Choroid plexus epithelial cell (primary cell): ENCODE data around the gene PRSS35.

Experiments
- DNase-seq: peaks from one replicate; pipeline ENCODE4 v3.0.0-alpha.2; 2010; ENCODE audit warnings: low read depth
- H3K4me3 ChIP-seq: 2 replicates; pipeline ENCODE4 v1.5.1; 2011; ENCODE audit warnings: low read depth, mild to moderate bottlenecking, control low read depth, low read length, moderate library complexity
- TF ChIP-seq, protein P1 (sequence below): conservative IDR thresholded peaks from 2 replicates; pipeline ENCODE4 v1.5.1; 2011; ENCODE audit warnings: low read depth, mild to moderate bottlenecking, control low read depth, inconsistent platforms, low read length, moderate library complexity

Gene PRSS35

DNA sequence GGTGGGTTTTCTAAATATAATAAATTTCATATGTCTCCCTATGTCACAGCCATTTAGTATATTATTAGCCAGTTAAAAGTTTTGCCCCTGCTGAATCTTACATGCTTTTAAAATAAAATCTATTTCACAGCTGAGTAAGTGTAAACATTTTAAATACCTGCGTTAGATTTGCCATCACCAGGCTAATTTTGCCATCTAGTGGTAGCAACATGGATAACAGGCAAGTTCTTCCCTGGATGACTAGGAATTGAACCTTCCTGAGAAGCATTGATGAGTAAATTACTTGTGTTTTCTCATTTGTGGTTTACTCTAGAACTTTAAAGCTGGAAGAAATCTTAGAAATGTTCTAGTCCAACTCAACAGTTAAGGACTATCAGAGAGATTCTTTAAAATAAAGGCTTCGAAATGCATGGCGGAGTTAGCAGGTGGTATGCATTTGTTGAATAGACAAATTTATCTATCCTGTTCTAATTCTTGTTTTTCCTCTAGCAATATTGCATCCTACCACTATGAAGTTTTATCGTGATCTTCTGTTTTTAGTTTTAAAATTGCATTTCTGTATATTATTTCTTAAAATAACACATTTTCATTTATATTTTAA, 2.6 kb downstream of the PRSS35 start:
- TF ChIP-seq, protein P1, sequence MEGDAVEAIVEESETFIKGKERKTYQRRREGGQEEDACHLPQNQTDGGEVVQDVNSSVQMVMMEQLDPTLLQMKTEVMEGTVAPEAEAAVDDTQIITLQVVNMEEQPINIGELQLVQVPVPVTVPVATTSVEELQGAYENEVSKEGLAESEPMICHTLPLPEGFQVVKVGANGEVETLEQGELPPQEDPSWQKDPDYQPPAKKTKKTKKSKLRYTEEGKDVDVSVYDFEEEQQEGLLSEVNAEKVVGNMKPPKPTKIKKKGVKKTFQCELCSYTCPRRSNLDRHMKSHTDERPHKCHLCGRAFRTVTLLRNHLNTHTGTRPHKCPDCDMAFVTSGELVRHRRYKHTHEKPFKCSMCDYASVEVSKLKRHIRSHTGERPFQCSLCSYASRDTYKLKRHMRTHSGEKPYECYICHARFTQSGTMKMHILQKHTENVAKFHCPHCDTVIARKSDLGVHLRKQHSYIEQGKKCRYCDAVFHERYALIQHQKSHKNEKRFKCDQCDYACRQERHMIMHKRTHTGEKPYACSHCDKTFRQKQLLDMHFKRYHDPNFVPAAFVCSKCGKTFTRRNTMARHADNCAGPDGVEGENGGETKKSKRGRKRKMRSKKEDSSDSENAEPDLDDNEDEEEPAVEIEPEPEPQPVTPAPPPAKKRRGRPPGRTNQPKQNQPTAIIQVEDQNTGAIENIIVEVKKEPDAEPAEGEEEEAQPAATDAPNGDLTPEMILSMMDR: peak; percentile 81
- no peak overlapping the region for H3K4me3 ChIP-seq
- DNase-seq: peak; percentile 85

DNA sequence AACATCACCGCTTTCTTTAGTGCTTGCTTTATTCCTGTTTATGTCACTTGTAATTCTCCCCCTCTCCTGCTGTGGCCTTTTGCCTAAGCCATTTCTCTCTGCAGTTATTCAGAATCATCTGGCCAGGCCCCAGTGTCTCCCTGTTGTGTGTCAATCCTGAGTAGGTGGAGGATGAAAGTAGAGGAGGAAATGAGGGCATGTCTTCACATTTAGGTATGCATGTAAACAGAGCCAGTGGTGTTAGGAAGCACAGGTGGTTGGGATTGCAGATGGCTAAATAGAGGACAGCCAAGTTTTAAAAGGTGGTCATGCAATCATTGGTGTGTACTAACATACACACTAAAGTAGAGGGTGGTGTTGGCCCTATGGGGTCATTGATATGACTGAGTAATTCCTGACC, 5.2 kb downstream of the PRSS35 start:
- no peak for DNase-seq
- TF ChIP-seq, protein P1: no peak
- H3K4me3 ChIP-seq: no peak overlapping the region

DNA sequence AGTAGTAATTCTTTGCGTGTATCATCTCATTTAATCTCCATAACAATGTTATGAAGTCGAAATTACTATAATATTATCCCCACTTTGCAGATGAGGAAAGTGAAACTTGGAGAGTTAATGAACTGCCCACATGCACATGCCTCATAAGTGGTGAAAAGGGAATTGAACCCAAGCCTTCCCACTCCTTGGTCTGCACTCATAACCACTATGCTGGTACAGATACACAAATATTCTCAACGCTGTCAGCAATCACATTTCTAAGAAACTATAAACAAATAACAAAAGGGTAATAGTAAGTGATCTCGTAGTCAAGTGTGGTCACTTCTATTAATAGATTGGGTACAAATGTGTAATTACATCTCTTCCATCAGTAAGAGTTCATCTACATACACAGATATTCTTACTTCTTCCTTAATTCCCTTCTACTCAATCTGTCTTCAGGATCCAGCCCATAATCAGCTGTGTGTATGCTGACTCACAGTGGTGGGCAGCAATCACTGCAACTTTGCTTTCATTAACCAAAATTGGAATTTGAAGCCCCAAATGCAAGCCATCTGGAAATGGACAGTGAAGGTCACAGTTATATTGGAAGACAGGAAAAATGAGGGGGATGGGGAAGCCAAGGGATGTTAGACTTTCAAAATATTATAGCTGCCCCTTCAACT, 6.6 kb downstream of the PRSS35 start:
- H3K4me3 ChIP-seq: no peak overlapping the region
- peak; percentile 65 for DNase-seq
- TF ChIP-seq, protein P1: peak; percentile 68

DNA sequence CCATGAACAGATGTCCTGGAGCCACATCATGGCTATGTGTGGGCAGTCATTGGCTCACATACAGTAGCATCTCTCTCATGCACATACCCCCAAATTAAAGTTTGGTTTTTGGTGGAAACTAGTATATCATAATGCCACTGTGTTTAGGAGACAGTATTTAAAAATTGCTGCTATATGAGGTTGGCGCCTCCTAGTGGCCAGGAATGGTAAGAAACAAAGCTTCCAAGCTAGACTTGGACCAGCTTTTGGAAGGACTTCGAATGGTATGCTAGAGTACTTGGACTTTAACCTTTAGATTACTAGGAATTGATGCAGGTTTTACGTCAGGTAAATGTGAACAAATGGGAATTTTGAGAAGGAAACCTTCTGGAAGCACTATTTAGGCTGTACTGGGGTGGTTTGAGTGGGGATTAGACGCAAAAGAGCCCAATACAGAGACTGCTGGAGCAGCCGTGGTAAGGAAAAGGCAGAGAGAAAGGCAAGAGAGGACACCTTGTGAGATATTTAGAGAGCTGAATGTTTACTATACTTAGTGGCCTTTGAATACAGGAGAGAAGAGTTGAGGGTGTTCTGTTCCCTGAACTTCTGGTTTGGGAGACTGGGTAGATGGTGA, 23.8 kb downstream of the PRSS35 start:
- H3K4me3 ChIP-seq: no peak overlapping the region
- TF ChIP-seq, protein P1: peak; percentile 83
- DNase-seq: peak; percentile 76

DNA sequence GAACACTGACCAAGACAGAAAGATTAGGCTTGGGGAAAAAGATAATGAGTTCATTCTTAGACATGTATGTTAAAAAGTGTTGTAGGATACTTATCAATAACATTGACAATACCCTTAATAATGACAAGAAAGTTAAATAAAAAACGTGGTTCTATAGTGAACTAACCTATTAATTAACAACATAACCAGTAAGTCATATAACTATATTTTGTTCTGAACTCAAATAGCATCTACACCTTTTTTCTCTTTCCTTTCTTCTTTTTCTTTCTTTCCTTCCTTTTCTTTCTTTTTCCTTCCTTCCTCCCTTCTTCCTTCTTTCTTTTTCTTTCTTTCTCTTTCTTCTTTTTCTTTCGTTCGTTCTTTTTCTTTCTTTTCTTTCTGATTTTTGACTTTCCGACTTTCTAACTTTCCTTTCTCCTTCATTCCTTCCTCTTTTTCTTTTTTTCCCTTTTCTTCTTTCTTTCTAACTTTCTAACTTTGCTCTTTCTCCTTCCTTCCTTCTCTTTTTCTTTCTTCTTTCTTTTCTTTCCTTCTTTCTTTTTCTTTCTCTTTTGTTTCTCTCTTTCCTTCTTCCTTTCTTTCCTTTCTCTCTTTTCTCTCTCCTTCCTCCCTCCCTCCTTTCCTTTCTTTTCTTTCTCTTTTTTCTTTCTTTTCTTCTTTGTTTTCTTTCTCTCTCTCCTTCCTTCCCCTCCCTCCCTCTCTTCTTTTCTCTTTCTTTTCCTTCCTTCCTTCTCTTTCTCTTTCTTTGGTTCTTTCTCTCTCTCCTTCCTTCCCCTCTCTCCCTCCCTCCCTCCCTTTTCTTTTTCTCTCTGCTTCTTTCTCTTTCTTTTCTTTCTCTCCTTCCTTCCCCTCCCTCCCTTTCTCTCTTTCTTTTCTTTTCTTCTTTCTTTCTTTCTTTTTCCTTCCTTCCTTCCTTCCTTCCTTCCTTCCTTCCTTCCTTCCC, 24.6 kb downstream of the PRSS35 start:
- DNase-seq: no peak
- no peak overlapping the region for H3K4me3 ChIP-seq
- TF ChIP-seq, protein P1: no peak

DNA sequence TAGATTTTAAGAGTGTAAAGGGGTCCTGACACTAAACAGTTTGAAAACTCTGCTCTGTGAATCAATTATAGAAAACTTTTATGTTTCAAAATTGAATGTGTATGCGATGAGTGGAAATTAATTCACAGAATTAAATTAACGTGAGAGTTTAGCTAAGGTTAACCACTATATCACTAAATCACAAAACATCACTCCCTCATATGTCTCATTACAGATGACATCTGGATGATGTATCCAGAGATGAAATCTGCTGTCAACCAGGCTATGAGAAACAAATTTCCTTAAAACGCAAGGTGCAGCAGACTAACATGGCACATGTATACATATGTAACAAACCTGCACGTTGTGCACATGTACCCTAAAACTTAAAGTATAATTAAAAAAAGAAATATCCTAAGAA, 27.3 kb downstream of the PRSS35 start:
- DNase-seq: no peak
- TF ChIP-seq, protein P1: no peak
- H3K4me3 ChIP-seq: no peak overlapping the region
